WTC11 (cell line): Measurements from ENCODE around the gene NSMF. TPM values are rescaled to one million over a fixed set of nuclear protein-coding genes. Genes with fewer than 3 reads are reported as not detected.
A peak's percentile ranks its signal among the peaks of the same experiment; 100 is the strongest.

Experiments used
- ATAC-seq: fragments of 200-7000 bp; cut with Tn5 transposase; 2 replicates; pipeline ENCODE4 v1.10.0; 2021; ENCODE audit warnings: mild to moderate bottlenecking, moderate library complexity
- CTCF ChIA-PET: fragments of 300-600 bp; sonication (Branson Sonifier 250); formaldehyde crosslinking; loops from one replicate; lab custom pipeline; 2021; ENCODE audit warnings: antibody characterized with exemption; lab: Charles Lee
- POLR2A ChIA-PET: fragments of 350-600 bp; sonication (Branson Sonifier 250); formaldehyde crosslinking; loops from one replicate; lab custom pipeline; 2021; ENCODE audit warnings: antibody characterized with exemption; lab: Charles Lee
- DNase-seq: peaks from one replicate; pipeline ENCODE4 v3.0.0; 2021; ENCODE audit warnings: low spot score
- H3K27ac Mint-ChIP-seq: 2 replicates; pipeline ENCODE4 v1.8.0; 2021; ENCODE audit warnings: mixed read lengths
- H3K27me3 Mint-ChIP-seq: 2 replicates; pipeline ENCODE4 v1.8.0; 2021; ENCODE audit warnings: low read depth, mild to moderate bottlenecking, moderate library complexity, mixed read lengths
- H3K36me3 Mint-ChIP-seq: 2 replicates; pipeline ENCODE4 v1.8.0; 2021; ENCODE audit warnings: mixed read lengths
- H3K4me1 Mint-ChIP-seq: 2 replicates; pipeline ENCODE4 v1.8.0; 2022; ENCODE audit warnings: mixed read lengths
- H3K4me3 Mint-ChIP-seq: 2 replicates; pipeline ENCODE4 v1.8.0; 2021; ENCODE audit warnings: mild to moderate bottlenecking, moderate library complexity, mixed read lengths
- H3K9me3 Mint-ChIP-seq: 2 replicates; pipeline ENCODE4 v1.8.0; 2021; ENCODE audit warnings: mixed read lengths
- ESRRA ChIP-seq: sonication (generic); formaldehyde crosslinking; IDR thresholded peaks from 2 replicates; pipeline ENCODE4 v1.8.1; 2022; ENCODE audit warnings: mild to moderate bottlenecking, missing genetic modification reagents, borderline replicate concordance
- FOXK1 ChIP-seq: sonication (generic); formaldehyde crosslinking; IDR thresholded peaks from 2 replicates; pipeline ENCODE4 v1.8.0; 2022; ENCODE audit warnings: mild to moderate bottlenecking, moderate library complexity, missing genetic modification reagents
- GRHL2 ChIP-seq: fragments of 250-450 bp; sonication (Bioruptor Pico); IDR thresholded peaks from 2 replicates; pipeline ENCODE4 v1.8.0; 2022; ENCODE audit warnings: mild to moderate bottlenecking, moderate library complexity; ENCODE audit not compliant: insufficient replicate concordance, severe bottlenecking
- GTF2I ChIP-seq: fragments of 250-450 bp; sonication (Bioruptor Pico); conservative IDR thresholded peaks from 2 replicates; pipeline ENCODE4 v1.4.0; 2021; ENCODE audit warnings: mild to moderate bottlenecking
- MXD4 ChIP-seq: fragments of 250-450 bp; sonication (Bioruptor Pico); IDR thresholded peaks from 2 replicates; pipeline ENCODE4 v1.8.0; 2021; ENCODE audit warnings: mild to moderate bottlenecking, moderate library complexity, borderline replicate concordance
- NR2C2 ChIP-seq: sonication (generic); formaldehyde crosslinking; IDR thresholded peaks from 2 replicates; pipeline ENCODE4 v1.8.0; 2022; ENCODE audit warnings: mild to moderate bottlenecking, missing genetic modification reagents
- SMAD4 ChIP-seq: sonication (generic); formaldehyde crosslinking; IDR thresholded peaks from 2 replicates; pipeline ENCODE4 v1.8.0; 2022; ENCODE audit warnings: mild to moderate bottlenecking, missing genetic modification reagents
- ZNF121 ChIP-seq: sonication (generic); formaldehyde crosslinking; IDR thresholded peaks from 2 replicates; pipeline ENCODE4 v1.8.0; 2023; ENCODE audit warnings: missing genetic modification reagents
- ZNF263 ChIP-seq: sonication (generic); formaldehyde crosslinking; IDR thresholded peaks from 2 replicates; pipeline ENCODE4 v1.8.1; 2022; ENCODE audit warnings: low read depth, mild to moderate bottlenecking, moderate library complexity, missing genetic modification reagents
- ZNF423 ChIP-seq: fragments of 250-450 bp; sonication (Bioruptor Pico); IDR thresholded peaks from 2 replicates; pipeline ENCODE4 v2.1.2; 2022; ENCODE audit warnings: mild to moderate bottlenecking, moderate library complexity
- total RNA-seq: library from RNA; stranded (reverse); gene quantifications from 3 replicates; pipeline ENCODE4 v1.2.3, GENCODE V29; 2021
- TF ChIP-seq, protein P1 (sequence below): sonication (generic); formaldehyde crosslinking; conservative IDR thresholded peaks from 2 replicates; pipeline ENCODE4 v1.8.1; 2023; ENCODE audit warnings: mild to moderate bottlenecking, low read depth, missing genetic modification reagents, moderate library complexity
- TF ChIP-seq, protein P2 (sequence below): fragments of 250-450 bp; sonication (Bioruptor Pico); IDR thresholded peaks from 2 replicates; pipeline ENCODE4 v2.1.2; 2022; ENCODE audit warnings: mild to moderate bottlenecking, moderate library complexity
- TF ChIP-seq, protein P3 (sequence below): sonication (generic); formaldehyde crosslinking; IDR thresholded peaks from 2 replicates; pipeline ENCODE4 v1.8.0; 2022; ENCODE audit warnings: mild to moderate bottlenecking, missing genetic modification reagents
- TF ChIP-seq, protein P4 (sequence below): sonication (generic); formaldehyde crosslinking; IDR thresholded peaks from 2 replicates; pipeline ENCODE4 v1.8.1; 2023; ENCODE audit warnings: mild to moderate bottlenecking, missing genetic modification reagents, moderate library complexity
- TF ChIP-seq, protein P5 (sequence below): sonication (generic); formaldehyde crosslinking; IDR thresholded peaks from 2 replicates; pipeline ENCODE4 v1.8.1; 2023; ENCODE audit warnings: mild to moderate bottlenecking, missing genetic modification reagents
- TF ChIP-seq, protein P6 (sequence below): sonication (generic); formaldehyde crosslinking; IDR thresholded peaks from 2 replicates; pipeline ENCODE4 v1.8.1; 2022; ENCODE audit warnings: mild to moderate bottlenecking, missing genetic modification reagents, moderate library complexity, borderline replicate concordance
- TF ChIP-seq, protein P7 (sequence below): sonication (generic); formaldehyde crosslinking; IDR thresholded peaks from 2 replicates; pipeline ENCODE4 v1.8.0; 2022; ENCODE audit warnings: mild to moderate bottlenecking, missing genetic modification reagents
- TF ChIP-seq, protein P8 (sequence below): sonication (generic); formaldehyde crosslinking; IDR thresholded peaks from 2 replicates; pipeline ENCODE4 v1.8.0; 2022; ENCODE audit warnings: mild to moderate bottlenecking, missing genetic modification reagents
- TF ChIP-seq, protein P9 (sequence below): sonication (generic); formaldehyde crosslinking; IDR thresholded peaks from 2 replicates; pipeline ENCODE4 v1.8.1; 2022; ENCODE audit warnings: mild to moderate bottlenecking, moderate library complexity, missing genetic modification reagents

NSMF gene
- total RNA-seq, 1 experiment from 2014 or later = 61.9 TPM

DNA sequence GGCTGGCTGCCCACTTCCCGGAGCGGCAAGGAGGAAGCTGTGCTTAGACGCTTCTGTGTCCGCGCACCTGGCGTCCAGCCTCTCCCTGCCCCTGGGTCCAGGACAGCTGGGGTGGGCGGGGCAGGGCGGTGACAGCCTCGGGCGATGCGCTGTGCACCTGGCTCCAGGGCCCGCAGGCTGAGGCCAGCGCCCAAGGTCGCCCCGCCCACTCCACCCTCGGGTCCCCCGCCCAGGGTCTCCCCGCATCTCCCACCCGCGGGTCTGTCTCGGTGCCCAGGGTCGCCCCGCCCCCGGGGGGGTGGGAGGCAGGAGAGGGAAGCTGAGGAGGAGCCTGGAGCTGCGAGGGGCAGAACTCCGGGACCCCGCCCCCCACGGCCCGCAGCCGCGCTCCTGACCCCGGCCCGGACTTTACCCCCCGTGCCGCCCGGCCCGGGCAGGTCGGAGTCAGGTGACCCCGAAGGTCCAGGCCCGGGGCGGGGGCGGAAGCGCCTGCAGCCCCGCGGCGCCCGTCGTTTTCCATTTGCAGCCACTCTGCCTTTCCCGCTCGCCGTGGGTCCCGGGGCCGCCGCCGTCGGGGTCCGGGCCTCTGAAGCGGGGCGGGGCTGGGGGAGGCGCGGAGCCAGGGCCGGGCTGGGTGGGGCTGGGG lies 17.7 kb downstream of the NSMF start, which contains the start of gene ENTPD8:
ENTPD8 (minus strand) TSS at position 69 of the 646 bp plus-strand sequence. CDS start 3,072 bp downstream, outside the sequence.
- Mint-ChIP-seq H3K36me3 (no peaks in the 10 kb centered on the region), H3K4me1 (peaks cover 5% of the 10 kb centered on the region), H3K27ac (peak within 1 kb of the TSS; percentile 87), H3K9me3 (no peaks in the 10 kb centered on the region), H3K4me3 (peak within 1 kb of the TSS; percentile 75), H3K27me3 (no peaks in the 10 kb centered on the region; the same call in 1 of the 2 replicates)
- DNase-seq = peak; percentile 90
- peak; percentile 84 for ATAC-seq
- CTCF ChIA-PET = interaction anchor here (0.5 to 5.8 kb wide), 17 partner anchors 18 to 420 kb away, joined by 3 to 60 read pairs (median 4); partner anchors contain the start of genes EXD3, NOXA1, NRARP and NSMF
- POLR2A ChIA-PET = interaction anchor here (1.8 kb wide), 1 partner anchor 18 kb away, joined by 5 read pairs; the partner anchor contains the start of genes EXD3 and NOXA1
- TF ChIP-seq, protein P1, sequence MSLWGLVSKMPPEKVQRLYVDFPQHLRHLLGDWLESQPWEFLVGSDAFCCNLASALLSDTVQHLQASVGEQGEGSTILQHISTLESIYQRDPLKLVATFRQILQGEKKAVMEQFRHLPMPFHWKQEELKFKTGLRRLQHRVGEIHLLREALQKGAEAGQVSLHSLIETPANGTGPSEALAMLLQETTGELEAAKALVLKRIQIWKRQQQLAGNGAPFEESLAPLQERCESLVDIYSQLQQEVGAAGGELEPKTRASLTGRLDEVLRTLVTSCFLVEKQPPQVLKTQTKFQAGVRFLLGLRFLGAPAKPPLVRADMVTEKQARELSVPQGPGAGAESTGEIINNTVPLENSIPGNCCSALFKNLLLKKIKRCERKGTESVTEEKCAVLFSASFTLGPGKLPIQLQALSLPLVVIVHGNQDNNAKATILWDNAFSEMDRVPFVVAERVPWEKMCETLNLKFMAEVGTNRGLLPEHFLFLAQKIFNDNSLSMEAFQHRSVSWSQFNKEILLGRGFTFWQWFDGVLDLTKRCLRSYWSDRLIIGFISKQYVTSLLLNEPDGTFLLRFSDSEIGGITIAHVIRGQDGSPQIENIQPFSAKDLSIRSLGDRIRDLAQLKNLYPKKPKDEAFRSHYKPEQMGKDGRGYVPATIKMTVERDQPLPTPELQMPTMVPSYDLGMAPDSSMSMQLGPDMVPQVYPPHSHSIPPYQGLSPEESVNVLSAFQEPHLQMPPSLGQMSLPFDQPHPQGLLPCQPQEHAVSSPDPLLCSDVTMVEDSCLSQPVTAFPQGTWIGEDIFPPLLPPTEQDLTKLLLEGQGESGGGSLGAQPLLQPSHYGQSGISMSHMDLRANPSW (CRISPR knock-in tag) = no peak
- TF ChIP-seq ZNF121 (CRISPR knock-in tag) (0 out of 2 replicates have a peak, but pooled peaks have one; percentile 9), ZNF423 (peak; percentile 68; the same call in 1 of the 2 replicates), GRHL2 (no peak), ESRRA (CRISPR knock-in tag) (no peak), FOXK1 (CRISPR knock-in tag) (no peak), SMAD4 (CRISPR knock-in tag) (no peak), NR2C2 (CRISPR knock-in tag) (no peak), ZNF263 (CRISPR knock-in tag) (peak; percentile 20; the same call in 1 of the 2 replicates), MXD4 (CRISPR knock-in tag) (no peak), GTF2I (no peak)
- TF ChIP-seq, protein P2, sequence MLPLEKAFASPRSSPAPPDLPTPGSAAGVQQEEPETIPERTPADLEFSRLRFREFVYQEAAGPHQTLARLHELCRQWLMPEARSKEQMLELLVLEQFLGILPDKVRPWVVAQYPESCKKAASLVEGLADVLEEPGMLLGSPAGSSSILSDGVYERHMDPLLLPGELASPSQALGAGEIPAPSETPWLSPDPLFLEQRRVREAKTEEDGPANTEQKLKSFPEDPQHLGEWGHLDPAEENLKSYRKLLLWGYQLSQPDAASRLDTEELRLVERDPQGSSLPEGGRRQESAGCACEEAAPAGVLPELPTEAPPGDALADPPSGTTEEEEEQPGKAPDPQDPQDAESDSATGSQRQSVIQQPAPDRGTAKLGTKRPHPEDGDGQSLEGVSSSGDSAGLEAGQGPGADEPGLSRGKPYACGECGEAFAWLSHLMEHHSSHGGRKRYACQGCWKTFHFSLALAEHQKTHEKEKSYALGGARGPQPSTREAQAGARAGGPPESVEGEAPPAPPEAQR (CRISPR knock-in tag) = no peak
- TF ChIP-seq, protein P3, sequence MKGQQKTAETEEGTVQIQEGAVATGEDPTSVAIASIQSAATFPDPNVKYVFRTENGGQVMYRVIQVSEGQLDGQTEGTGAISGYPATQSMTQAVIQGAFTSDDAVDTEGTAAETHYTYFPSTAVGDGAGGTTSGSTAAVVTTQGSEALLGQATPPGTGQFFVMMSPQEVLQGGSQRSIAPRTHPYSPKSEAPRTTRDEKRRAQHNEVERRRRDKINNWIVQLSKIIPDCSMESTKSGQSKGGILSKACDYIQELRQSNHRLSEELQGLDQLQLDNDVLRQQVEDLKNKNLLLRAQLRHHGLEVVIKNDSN = peak; percentile 79
- TF ChIP-seq, protein P4, sequence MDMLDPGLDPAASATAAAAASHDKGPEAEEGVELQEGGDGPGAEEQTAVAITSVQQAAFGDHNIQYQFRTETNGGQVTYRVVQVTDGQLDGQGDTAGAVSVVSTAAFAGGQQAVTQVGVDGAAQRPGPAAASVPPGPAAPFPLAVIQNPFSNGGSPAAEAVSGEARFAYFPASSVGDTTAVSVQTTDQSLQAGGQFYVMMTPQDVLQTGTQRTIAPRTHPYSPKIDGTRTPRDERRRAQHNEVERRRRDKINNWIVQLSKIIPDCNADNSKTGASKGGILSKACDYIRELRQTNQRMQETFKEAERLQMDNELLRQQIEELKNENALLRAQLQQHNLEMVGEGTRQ (CRISPR knock-in tag) = peak; percentile 85
- TF ChIP-seq, protein P5, sequence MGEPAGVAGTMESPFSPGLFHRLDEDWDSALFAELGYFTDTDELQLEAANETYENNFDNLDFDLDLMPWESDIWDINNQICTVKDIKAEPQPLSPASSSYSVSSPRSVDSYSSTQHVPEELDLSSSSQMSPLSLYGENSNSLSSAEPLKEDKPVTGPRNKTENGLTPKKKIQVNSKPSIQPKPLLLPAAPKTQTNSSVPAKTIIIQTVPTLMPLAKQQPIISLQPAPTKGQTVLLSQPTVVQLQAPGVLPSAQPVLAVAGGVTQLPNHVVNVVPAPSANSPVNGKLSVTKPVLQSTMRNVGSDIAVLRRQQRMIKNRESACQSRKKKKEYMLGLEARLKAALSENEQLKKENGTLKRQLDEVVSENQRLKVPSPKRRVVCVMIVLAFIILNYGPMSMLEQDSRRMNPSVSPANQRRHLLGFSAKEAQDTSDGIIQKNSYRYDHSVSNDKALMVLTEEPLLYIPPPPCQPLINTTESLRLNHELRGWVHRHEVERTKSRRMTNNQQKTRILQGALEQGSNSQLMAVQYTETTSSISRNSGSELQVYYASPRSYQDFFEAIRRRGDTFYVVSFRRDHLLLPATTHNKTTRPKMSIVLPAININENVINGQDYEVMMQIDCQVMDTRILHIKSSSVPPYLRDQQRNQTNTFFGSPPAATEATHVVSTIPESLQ = no peak
- TF ChIP-seq, protein P6, sequence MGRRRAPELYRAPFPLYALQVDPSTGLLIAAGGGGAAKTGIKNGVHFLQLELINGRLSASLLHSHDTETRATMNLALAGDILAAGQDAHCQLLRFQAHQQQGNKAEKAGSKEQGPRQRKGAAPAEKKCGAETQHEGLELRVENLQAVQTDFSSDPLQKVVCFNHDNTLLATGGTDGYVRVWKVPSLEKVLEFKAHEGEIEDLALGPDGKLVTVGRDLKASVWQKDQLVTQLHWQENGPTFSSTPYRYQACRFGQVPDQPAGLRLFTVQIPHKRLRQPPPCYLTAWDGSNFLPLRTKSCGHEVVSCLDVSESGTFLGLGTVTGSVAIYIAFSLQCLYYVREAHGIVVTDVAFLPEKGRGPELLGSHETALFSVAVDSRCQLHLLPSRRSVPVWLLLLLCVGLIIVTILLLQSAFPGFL (CRISPR knock-in tag) = no peak
- TF ChIP-seq, protein P7, sequence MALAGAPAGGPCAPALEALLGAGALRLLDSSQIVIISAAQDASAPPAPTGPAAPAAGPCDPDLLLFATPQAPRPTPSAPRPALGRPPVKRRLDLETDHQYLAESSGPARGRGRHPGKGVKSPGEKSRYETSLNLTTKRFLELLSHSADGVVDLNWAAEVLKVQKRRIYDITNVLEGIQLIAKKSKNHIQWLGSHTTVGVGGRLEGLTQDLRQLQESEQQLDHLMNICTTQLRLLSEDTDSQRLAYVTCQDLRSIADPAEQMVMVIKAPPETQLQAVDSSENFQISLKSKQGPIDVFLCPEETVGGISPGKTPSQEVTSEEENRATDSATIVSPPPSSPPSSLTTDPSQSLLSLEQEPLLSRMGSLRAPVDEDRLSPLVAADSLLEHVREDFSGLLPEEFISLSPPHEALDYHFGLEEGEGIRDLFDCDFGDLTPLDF (CRISPR knock-in tag) = no peak
- TF ChIP-seq, protein P8, sequence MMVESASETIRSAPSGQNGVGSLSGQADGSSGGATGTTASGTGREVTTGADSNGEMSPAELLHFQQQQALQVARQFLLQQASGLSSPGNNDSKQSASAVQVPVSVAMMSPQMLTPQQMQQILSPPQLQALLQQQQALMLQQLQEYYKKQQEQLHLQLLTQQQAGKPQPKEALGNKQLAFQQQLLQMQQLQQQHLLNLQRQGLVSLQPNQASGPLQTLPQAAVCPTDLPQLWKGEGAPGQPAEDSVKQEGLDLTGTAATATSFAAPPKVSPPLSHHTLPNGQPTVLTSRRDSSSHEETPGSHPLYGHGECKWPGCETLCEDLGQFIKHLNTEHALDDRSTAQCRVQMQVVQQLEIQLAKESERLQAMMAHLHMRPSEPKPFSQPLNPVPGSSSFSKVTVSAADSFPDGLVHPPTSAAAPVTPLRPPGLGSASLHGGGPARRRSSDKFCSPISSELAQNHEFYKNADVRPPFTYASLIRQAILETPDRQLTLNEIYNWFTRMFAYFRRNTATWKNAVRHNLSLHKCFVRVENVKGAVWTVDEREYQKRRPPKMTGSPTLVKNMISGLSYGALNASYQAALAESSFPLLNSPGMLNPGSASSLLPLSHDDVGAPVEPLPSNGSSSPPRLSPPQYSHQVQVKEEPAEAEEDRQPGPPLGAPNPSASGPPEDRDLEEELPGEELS (CRISPR knock-in tag) = no peak
- TF ChIP-seq, protein P9, sequence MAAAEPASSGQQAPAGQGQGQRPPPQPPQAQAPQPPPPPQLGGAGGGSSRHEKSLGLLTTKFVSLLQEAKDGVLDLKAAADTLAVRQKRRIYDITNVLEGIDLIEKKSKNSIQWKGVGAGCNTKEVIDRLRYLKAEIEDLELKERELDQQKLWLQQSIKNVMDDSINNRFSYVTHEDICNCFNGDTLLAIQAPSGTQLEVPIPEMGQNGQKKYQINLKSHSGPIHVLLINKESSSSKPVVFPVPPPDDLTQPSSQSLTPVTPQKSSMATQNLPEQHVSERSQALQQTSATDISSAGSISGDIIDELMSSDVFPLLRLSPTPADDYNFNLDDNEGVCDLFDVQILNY = 0 out of 2 replicates have a peak, but pooled peaks have one; percentile 55
